PC-9 (cell line): ENCODE measurements around the gene PITPNM3. TPM values are rescaled to one million over a fixed set of nuclear protein-coding genes. Genes with fewer than 3 reads are reported as not detected.

Experiments
- Bru-seq: library from RNA; stranded (reverse); fragments of 400-500 nt; gene quantifications from one replicate; lab custom pipeline; 2021; lab: Mats Ljungman, UMichigan
- BruChase-seq, 2 experiments: library from RNA; stranded (reverse); fragments of 400-500 nt; gene quantifications; one replicate each; lab custom pipeline; 2021; lab: Mats Ljungman, UMichigan
- BruUV-seq: library from RNA; stranded (reverse); fragments of 400-500 nt; replicated peaks from 2 replicates; lab custom pipeline; 2021; lab: Mats Ljungman, UMichigan
- CTCF ChIA-PET: fragments of 300-600 bp; sonication (Branson Sonifier 250); formaldehyde crosslinking; loops from one replicate; lab custom pipeline; 2022; ENCODE audit warnings: antibody characterized with exemption; lab: Charles Lee
- POLR2A ChIA-PET: fragments of 300-600 bp; sonication (Branson Sonifier 250); formaldehyde crosslinking; loops from one replicate; lab custom pipeline; 2022; ENCODE audit warnings: antibody characterized with exemption; ENCODE audit not compliant: unreplicated experiment; lab: Charles Lee
- DNase-seq, 2 experiments: peaks; one replicate each; pipeline versions ENCODE4 v3.0.0 to v3.0.0-alpha.2; 2015 to 2022; ENCODE audit warnings: mixed read lengths in 1 of 2
- H2AFZ ChIP-seq: fragments of 200-600 bp; sonication (generic); 2 replicates; pipeline ENCODE4 v1.8.1; 2017; ENCODE audit warnings: antibody characterized with exemption
- H3F3A ChIP-seq: fragments of 200-600 bp; sonication (generic); 2 replicates; pipeline ENCODE4 v1.8.1; 2017; ENCODE audit warnings: antibody characterized with exemption, mild to moderate bottlenecking, low read depth; ENCODE audit not compliant: insufficient read depth
- H3K27ac ChIP-seq: fragments of 200-600 bp; sonication (generic); 2 replicates; pipeline ENCODE4 v1.6.1; 2016; ENCODE audit warnings: mixed run types
- H3K27me3 ChIP-seq: fragments of 200-600 bp; sonication (generic); 2 replicates; pipeline ENCODE4 v1.6.1; 2016; ENCODE audit warnings: low read depth, mixed run types; ENCODE audit not compliant: insufficient read depth
- H3K36me3 ChIP-seq: fragments of 200-600 bp; sonication (generic); 2 replicates; pipeline ENCODE4 v1.6.1; 2016; ENCODE audit warnings: low read depth, mixed run types
- H3K4me1 ChIP-seq: fragments of 200-600 bp; sonication (generic); replicated peaks from 2 replicates; pipeline ENCODE4 v1.6.1; 2016; ENCODE audit warnings: mixed run types; ENCODE audit not compliant: insufficient read depth
- H3K4me2 ChIP-seq: fragments of 200-600 bp; sonication (generic); 2 replicates; pipeline ENCODE4 v1.6.1; 2017; ENCODE audit warnings: mixed run types
- H3K4me3 ChIP-seq: fragments of 200-600 bp; sonication (generic); 2 replicates; pipeline ENCODE4 v1.6.1; 2016; ENCODE audit warnings: mixed run types
- H3K79me2 ChIP-seq: fragments of 200-600 bp; sonication (generic); 2 replicates; pipeline ENCODE4 v1.6.1; 2017; ENCODE audit warnings: low read depth, mixed run types
- H3K9me2 ChIP-seq: fragments of 200-600 bp; sonication (generic); 2 replicates; pipeline ENCODE4 v1.8.1; 2017; ENCODE audit warnings: mild to moderate bottlenecking; ENCODE audit not compliant: insufficient read depth
- H3K9me3 ChIP-seq: fragments of 200-600 bp; sonication (generic); 2 replicates; pipeline ENCODE4 v1.8.1; 2016; ENCODE audit warnings: low read depth; ENCODE audit not compliant: insufficient read depth
- H4K20me1 ChIP-seq: fragments of 200-600 bp; sonication (generic); 2 replicates; pipeline ENCODE4 v1.8.1; 2017; ENCODE audit not compliant: insufficient read depth
- EZH2 ChIP-seq: fragments of 200-600 bp; sonication (generic); IDR thresholded peaks from 2 replicates; pipeline ENCODE4 v1.8.0; 2017; ENCODE audit warnings: antibody characterized with exemption, low read depth
- intact Hi-C: fragments of 100-400 bp; cut with micrococcal nuclease; formaldehyde crosslinking; loops from one replicate; pipeline ENCODE4 v1.10.0; 2022; ENCODE audit not compliant: unreplicated experiment
- long read RNA-seq: library from polyadenylated mRNA; stranded (forward); transcript quantifications from one replicate; pipeline ENCODE4 v2.0.0, GENCODE V29; 2022
- total RNA-seq: library from RNA; stranded (reverse); gene quantifications from 2 replicates; pipeline ENCODE4 v1.2.3, GENCODE V29; 2021
- TF ChIP-seq, protein P1 (sequence below): fragments of 200-600 bp; sonication (generic); conservative IDR thresholded peaks from 2 replicates; pipeline ENCODE4 v1.6.1; 2017; ENCODE audit warnings: mixed run types, antibody characterized with exemption, mild to moderate bottlenecking, moderate library complexity

Gene PITPNM3
- total RNA-seq (16.9 and 17.3 TPM in 2 replicates), Bru-seq, nascent RNA (percentile 52 among the genes with signal in this experiment), BruChase-seq, experiment 1, labeled RNA remaining after a 2-hour chase (percentile 55 among the genes with signal in this experiment), BruChase-seq, experiment 2, labeled RNA remaining after a 6-hour chase (percentile 57 among the genes with signal in this experiment)
- long read RNA-seq, partial matches to known transcripts, result 6 of 13 reads
- long read RNA-seq, other reads (novel, unspliced or antisense), result 7 of 13 reads

DNA sequence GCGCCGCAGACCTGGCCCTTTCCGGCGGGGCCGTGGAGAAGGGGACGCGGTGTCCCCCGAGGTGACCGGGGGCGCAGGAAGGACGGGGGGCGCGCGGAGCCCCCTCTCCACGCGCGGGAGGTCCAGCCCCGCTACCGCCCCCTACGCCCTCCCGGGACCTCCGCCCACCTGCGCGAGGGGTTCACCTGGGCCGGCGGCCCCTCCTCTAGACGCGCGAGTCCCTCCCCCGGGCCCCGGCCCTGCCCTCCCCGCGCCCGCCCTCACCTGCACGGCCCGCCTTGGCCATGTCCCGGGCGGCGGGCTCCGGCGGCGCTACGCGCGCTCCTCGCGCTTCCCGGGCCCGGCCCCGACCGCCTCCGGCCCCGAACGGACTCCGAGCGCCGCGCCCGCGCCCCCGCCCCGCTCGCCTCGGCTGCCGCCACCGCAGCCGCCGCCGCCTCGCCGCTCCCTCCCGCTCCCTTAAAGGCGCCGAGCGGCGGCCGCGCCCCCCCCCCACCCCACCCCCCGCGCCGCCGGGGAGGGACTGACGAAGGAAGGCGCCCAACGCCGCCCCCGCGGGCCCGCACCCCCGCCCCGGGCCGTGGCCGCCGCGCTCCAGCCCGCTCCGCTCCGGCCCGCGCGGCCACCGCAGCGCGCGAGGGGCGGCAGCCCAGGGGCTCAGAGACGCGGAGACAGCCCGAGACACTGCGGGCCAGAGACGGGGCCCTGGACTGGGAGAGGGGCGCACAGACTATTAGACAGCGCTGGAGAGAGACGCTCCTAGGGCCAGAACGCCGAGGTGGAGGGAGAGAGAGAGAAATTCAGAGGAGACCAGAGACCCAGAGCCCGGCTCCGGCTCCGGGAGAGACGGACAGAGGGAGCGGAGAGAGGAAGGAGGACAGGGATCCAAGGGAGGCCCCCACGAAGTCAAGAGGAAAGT lies at the start of gene PITPNM3:
Gene PITPNM3, minus strand, starts transcription at position 435 of the 919 bp plus-strand sequence. Its CDS starts 149 bp downstream, at position 286.
- H3K4me3 ChIP-seq, result peak within 1 kb of the TSS; percentile 69
- no peaks in the 10 kb centered on the region for H3K36me3 ChIP-seq
- peak in 1 of 2 experiments; percentile 67 for DNase-seq
- peak within 1 kb of the TSS; percentile 98 for H3K4me2 ChIP-seq
- H3K9me3 ChIP-seq, result no peaks in the 10 kb centered on the region
- no peaks in the 10 kb centered on the region for H4K20me1 ChIP-seq
- POLR2A ChIA-PET, result interaction anchor here (0.6 to 0.7 kb wide), 2 partner anchors 10 to 83 kb away, joined by 3 read pairs; no protein-coding TSS in a partner anchor
- intact Hi-C loops, result loop anchor here (2.0 kb wide), 1 partner anchor 52 kb away; no protein-coding TSS in a partner anchor
- CTCF ChIA-PET, result no interaction called here
- TF ChIP-seq, protein P1, sequence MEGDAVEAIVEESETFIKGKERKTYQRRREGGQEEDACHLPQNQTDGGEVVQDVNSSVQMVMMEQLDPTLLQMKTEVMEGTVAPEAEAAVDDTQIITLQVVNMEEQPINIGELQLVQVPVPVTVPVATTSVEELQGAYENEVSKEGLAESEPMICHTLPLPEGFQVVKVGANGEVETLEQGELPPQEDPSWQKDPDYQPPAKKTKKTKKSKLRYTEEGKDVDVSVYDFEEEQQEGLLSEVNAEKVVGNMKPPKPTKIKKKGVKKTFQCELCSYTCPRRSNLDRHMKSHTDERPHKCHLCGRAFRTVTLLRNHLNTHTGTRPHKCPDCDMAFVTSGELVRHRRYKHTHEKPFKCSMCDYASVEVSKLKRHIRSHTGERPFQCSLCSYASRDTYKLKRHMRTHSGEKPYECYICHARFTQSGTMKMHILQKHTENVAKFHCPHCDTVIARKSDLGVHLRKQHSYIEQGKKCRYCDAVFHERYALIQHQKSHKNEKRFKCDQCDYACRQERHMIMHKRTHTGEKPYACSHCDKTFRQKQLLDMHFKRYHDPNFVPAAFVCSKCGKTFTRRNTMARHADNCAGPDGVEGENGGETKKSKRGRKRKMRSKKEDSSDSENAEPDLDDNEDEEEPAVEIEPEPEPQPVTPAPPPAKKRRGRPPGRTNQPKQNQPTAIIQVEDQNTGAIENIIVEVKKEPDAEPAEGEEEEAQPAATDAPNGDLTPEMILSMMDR, result no peak
- TF ChIP-seq EZH2, result no peak
- H3K9me2 ChIP-seq, result no peaks in the 10 kb centered on the region
- peaks cover 34% of the 10 kb centered on the region for H3F3A ChIP-seq
- H3K79me2 ChIP-seq, result no peaks in the 10 kb centered on the region
- no peaks in the 10 kb centered on the region for H3K27me3 ChIP-seq
- no TSS peak for BruUV-seq
- H3K4me1 ChIP-seq, result peaks cover 47% of the 10 kb centered on the region
- peak within 1 kb of the TSS; percentile 86 for H2AFZ ChIP-seq
- no peak within 1 kb of the TSS for H3K27ac ChIP-seq

DNA sequence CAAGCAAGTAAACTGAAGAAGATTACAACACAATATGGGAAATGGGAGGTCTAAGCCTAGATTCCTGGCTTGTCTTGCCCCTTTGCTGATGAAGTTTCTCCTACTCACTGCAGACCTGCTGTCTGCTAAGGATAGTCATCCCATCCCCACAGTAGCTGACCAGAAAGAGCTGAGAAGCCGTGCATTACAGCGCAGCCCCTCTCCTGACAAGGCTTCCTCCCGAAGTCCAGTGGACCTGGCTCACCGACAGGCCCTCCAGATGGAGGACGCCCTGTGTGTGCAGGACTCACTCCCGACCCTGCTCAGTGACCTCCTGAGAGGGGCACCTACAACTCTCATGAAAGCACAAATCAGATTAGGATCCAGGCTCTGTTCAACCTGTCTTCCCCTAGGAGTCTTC lies 48.8 kb upstream of the PITPNM3 start:
- ChIA-PET POLR2A (no interaction called here), CTCF (no interaction called here)
- H3K36me3 ChIP-seq, result peaks cover 64% of the 10 kb centered on the region

More for the DNA sequence above, 48.8 kb upstream of the PITPNM3 start:
- no peaks in the 10 kb centered on the region for H3K9me3 ChIP-seq
- H3K27ac ChIP-seq, result no peak overlapping the region
- no peaks in the 10 kb centered on the region for H3K27me3 ChIP-seq
- H3K4me2 ChIP-seq, result no peak overlapping the region
- H2AFZ ChIP-seq, result no peak overlapping the region
- intact Hi-C loops, result no loop called here
- TF ChIP-seq, protein P1, result no peak
- no peak for TF ChIP-seq EZH2
- peaks cover 21% of the 10 kb centered on the region for H3F3A ChIP-seq
- no peak overlapping the region for H3K4me3 ChIP-seq
- H3K79me2 ChIP-seq, result peaks cover 7% of the 10 kb centered on the region; the same call in 1 of the 2 replicates
- H4K20me1 ChIP-seq, result peaks cover 6% of the 10 kb centered on the region; the same call in 1 of the 2 replicates
- peaks cover 16% of the 10 kb centered on the region for H3K4me1 ChIP-seq
- no peaks in the 10 kb centered on the region for H3K9me2 ChIP-seq
- BruUV-seq, result no TSS peak
- no peak for DNase-seq
